Right lobe of liver (tissue), 4 donors: Measurements from ENCODE around the gene ITPR1.

Experiments used
- CTCF ChIP-seq, 4 donors: fragments of 200-600 bp in 3 of 4; fragments of 450-650 bp in 1 of 4; IDR thresholded peaks; one replicate each; pipeline versions ENCODE4 v1.5.1 to v1.8.0; 2016 to 2022; ENCODE audit warnings: antibody characterized with exemption in 4 of 4, mild to moderate bottlenecking in 2 of 4
- POLR2A ChIP-seq: fragments of 450-650 bp; IDR thresholded peaks from one replicate; pipeline ENCODE4 v1.6.1; 2017; ENCODE audit warnings: antibody characterized with exemption, mild to moderate bottlenecking
- donor health status: DM: no; HTN: no; CAD: no.
- donor health status: DM: no; HTN: no; CAD: no.
- donor health status: DM: no; HTN: yes; CAD: no.

- TF ChIP-seq POLR2A (no peak), CTCF (IDR thresholded peaks at IDR 0.05) (no peak)
These were observed 120.9 kb downstream of the ITPR1 start for GRCh38 chr3:4614070-4614469.
